Activated naive CD4-positive, alpha-beta T cell treated with anti-CD3 and anti-CD28 coated beads, Interleukin-2, amount 10 ng/mL, durations not matched to agents 7 days and 5 days (primary cell): ENCODE data around the gene UBE3B.

Experiments used
- CTCF ChIA-PET: fragments of 350-600 bp; sonication (Branson Sonifier 250); formaldehyde crosslinking; loops from one replicate; lab custom pipeline; 2021; ENCODE audit warnings: antibody characterized with exemption; lab: Charles Lee
- DNase-seq: peaks from one replicate; pipeline ENCODE4 v3.0.0-alpha.2; 2020
- H3K27ac Mint-ChIP-seq: one replicate; pipeline ENCODE4 v1.8.0; 2021; ENCODE audit warnings: mild to moderate bottlenecking, moderate library complexity, mixed read lengths
- H3K27me3 Mint-ChIP-seq: one replicate; pipeline ENCODE4 v1.8.0; 2021; ENCODE audit warnings: mild to moderate bottlenecking, mixed read lengths
- H3K36me3 Mint-ChIP-seq: one replicate; pipeline ENCODE4 v1.8.0; 2021; ENCODE audit warnings: mixed read lengths
- H3K4me1 Mint-ChIP-seq: one replicate; pipeline ENCODE4 v1.8.0; 2021; ENCODE audit warnings: mixed read lengths
- H3K4me3 Mint-ChIP-seq: one replicate; pipeline ENCODE4 v1.8.0; 2021; ENCODE audit warnings: mild to moderate bottlenecking, moderate library complexity, mixed read lengths
- H3K9me3 Mint-ChIP-seq: one replicate; pipeline ENCODE4 v1.8.0; 2021; ENCODE audit warnings: mixed read lengths

UBE3B gene

DNA sequence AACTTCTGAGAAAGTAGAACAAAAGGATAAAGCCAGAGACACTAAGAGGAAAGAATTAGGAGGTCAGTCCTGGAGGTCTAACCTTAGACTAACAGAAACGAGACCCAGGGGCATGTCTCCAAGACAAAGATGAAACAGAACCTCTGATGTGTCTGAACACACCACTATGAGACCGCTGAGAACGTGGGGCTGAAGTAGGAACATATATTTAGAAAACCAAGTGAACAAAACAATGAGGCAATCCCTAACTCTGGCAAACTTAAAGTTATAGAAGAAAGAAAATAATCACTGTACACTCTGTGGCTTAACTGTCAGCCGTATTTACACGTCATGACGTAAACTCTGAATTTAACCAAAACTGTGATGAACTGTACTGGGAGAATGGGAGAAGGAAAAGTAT, 18.2 kb upstream of the UBE3B start:
- no peak for DNase-seq
- CTCF ChIA-PET: no interaction called here
- no peaks in the 10 kb centered on the region for H3K9me3 Mint-ChIP-seq

DNA sequence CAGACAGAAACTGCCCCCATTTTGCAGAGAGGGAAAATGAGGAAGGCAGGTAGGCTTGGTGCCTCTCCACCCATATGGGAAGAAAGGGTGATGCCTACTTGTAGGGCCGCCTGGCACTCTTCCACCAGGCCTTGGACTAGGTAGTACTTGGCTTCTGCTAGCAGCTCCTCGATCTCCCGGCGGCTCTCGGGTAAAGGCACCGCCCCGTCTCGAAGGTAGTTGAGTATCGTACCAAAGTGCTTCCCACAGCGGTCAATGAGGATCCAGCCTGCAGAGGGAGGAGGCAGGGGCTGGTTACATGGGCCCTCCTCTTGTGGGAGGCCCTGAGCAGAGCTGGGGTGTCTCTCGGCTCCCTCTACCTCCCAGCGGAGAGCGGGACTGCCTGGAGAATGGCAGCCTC, 16.9 kb upstream of the UBE3B start:
- H3K4me1 Mint-ChIP-seq: peaks cover 43% of the 10 kb centered on the region
- peaks cover 24% of the 10 kb centered on the region for H3K36me3 Mint-ChIP-seq
- no peak overlapping the region for H3K27ac Mint-ChIP-seq
- no peak for DNase-seq
- no peaks in the 10 kb centered on the region for H3K27me3 Mint-ChIP-seq
- no peaks in the 10 kb centered on the region for H3K9me3 Mint-ChIP-seq
- CTCF ChIA-PET: interaction anchor here (0.8 kb wide), 1 partner anchor 32 kb away, joined by 3 read pairs; no protein-coding TSS in a partner anchor
- no peak overlapping the region for H3K4me3 Mint-ChIP-seq

More for the DNA sequence above, 18.2 kb upstream of the UBE3B start:
- H3K36me3 Mint-ChIP-seq: peaks cover 26% of the 10 kb centered on the region
- H3K4me3 Mint-ChIP-seq: no peak overlapping the region
- peaks cover 43% of the 10 kb centered on the region for H3K4me1 Mint-ChIP-seq
- H3K27me3 Mint-ChIP-seq: no peaks in the 10 kb centered on the region
- H3K27ac Mint-ChIP-seq: no peak overlapping the region

DNA sequence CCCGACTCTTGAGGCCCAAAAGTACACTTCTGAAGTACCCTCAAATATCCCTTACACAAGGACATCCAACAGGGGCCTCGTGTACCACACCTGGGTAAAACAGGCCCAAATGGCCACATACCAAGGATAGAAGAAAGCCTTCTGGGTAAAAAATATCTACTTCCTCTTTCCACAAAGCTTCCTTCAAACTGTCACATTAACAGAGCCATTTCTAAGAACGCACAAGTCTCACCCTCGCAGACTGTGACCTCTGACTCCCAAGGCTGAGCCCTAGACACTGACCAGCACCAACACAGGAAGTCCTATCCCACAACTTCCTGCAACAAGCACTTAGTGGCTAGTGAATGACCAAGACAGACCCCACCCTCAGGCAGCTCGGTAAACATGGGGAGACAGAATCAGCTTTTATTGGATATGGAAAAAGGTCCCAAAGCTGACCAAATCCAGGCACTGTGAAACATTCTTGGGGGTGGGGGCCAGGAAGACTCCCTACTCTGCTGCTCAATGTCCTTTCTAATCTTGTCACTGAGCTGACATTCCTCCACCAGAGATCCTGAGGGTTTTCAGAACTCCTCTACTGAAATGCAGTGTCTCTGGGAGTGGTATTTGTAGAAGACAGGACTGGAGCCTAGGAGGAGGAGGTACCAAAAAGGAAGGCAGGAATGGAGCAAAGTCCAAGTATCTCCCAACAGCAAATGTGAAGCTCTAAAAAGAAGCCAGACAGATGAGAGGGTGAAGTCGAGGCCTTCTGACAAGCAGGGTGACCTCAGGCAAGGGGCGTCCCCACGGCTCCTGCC, 16.2 kb upstream of the UBE3B start:
- no peak for DNase-seq
- H3K4me1 Mint-ChIP-seq: peaks cover 43% of the 10 kb centered on the region
- peaks cover 22% of the 10 kb centered on the region for H3K36me3 Mint-ChIP-seq
- H3K9me3 Mint-ChIP-seq: no peaks in the 10 kb centered on the region
- no peak overlapping the region for H3K4me3 Mint-ChIP-seq
- CTCF ChIA-PET: interaction anchor here (0.8 to 1.9 kb wide), 3 partner anchors 28 to 33 kb away, joined by 3 to 10 read pairs (median 8); no protein-coding TSS in a partner anchor
- peak overlapping the region; percentile 44 for H3K27ac Mint-ChIP-seq
- no peaks in the 10 kb centered on the region for H3K27me3 Mint-ChIP-seq

DNA sequence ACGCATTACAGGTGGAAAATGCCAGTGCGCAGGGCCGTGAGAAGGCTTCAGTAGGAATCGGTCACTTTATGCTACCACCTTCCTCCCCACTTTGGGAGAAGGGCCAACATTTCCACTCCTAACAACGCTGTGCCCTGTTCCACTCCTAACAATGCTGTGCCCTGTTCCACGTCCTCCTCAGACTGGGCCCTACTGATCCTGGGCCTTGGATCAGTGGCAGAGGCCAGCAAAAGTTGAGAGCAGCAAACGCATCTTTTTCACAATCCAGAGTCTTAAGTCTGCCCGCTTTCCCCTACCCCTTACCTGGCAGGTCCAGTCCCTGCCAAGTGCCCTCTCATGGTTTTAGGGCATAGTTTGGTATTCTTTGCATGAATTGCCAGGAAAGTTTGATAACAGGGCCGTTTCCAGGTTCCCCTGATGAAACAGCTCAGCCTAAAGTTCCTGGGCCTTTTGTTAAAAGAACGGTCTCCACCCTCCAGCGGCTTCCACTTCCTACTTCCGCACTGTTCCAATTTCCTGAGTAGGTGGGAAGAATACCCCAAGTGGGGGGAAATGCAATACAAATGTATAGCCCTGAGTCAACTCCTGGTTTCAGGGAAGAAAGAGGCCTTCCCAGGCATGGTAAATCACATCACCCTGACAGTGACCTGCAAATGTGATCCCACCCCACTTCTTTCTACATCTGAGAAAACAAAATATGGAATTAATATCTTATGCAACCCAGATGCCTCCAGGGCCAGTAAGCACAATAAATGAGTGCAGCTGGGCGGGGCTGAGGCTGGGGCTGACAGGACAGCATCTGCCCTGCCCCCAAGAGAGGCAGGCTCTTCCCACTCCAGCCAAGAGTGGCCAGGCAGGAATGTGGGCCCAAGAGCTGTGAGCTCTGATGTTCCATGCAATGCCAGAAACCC, 15.3 kb upstream of the UBE3B start:
- CTCF ChIA-PET: interaction anchor here (1.0 to 1.9 kb wide), 4 partner anchors 9 to 34 kb away, joined by 4 to 14 read pairs (median 9); no protein-coding TSS in a partner anchor
- Mint-ChIP-seq H3K36me3 (peaks cover 16% of the 10 kb centered on the region), H3K27ac (no peak overlapping the region), H3K9me3 (no peaks in the 10 kb centered on the region), H3K4me1 (peaks cover 43% of the 10 kb centered on the region), H3K4me3 (no peak overlapping the region), H3K27me3 (no peaks in the 10 kb centered on the region)
- DNase-seq: no peak

DNA sequence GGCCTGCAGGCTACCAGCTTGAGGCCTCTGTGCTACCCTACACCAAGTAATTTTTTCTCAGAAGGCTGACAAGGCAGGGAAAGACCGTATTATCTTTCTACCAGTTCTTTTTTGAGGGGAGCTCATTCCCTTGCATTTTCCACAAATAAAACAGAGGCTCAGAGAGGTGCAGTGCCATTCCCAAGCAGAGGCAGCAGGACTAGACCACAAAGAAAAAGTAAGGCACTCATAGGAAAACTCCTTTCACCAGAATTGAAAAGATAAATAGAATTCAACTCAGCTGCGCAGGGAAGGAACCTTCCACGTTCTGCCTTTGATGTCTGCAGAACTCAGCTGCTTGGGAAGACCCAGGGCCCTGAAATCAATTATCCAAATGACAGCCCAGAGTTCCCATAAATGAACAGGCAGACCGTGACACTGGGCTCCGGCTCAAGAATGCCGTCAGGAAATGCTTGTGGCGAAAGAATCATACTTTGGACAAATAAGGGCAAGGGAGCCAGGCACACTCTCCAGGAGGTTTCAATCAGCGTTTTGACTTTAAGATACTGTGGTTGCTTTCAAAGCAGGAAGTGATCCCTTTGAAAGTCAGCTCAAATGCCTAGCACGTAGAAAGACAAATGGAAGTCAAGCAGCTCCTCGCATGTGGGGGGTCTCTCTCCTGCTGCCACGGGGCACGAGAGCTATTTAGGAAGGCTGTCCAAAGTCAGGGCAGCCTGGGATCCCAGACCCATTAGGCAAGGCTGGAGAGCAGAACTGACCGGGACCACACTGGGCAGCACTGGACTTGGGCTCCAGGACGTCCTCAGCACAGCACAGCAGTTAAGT, 14.4 kb upstream of the UBE3B start:
- peak; percentile 29 for DNase-seq
- Mint-ChIP-seq H3K9me3 (no peaks in the 10 kb centered on the region), H3K4me3 (peak overlapping the region; percentile 24), H3K36me3 (peaks cover 12% of the 10 kb centered on the region), H3K27me3 (no peaks in the 10 kb centered on the region), H3K4me1 (peaks cover 43% of the 10 kb centered on the region), H3K27ac (peak overlapping the region; percentile 83)
- CTCF ChIA-PET: interaction anchor here (1.0 to 1.9 kb wide), 3 partner anchors 10 to 35 kb away, joined by 4 to 14 read pairs (median 10); no protein-coding TSS in a partner anchor

DNA sequence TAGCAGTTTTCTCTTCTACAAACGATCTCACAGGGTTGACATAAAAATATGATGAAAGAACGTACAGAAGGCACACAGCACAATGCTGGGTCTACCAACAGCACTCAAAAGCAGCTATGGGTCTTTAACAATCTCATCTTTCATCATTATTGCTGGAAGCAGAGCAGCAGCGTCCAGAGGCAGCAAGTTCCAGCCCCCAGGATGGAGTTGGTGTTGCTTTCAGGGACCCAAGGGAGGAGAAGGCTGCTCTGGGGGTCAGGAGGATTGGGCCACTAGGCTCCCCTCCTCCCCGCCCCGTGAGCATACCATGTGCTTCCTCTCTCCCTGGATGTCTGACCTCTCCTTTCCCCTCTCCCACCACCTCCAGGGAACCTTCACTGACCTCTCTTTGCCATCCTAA, 13.7 kb upstream of the UBE3B start:
- H3K27ac Mint-ChIP-seq: peak overlapping the region; percentile 83
- H3K4me3 Mint-ChIP-seq: no peak overlapping the region
- DNase-seq: no peak
- peaks cover 42% of the 10 kb centered on the region for H3K4me1 Mint-ChIP-seq
- H3K9me3 Mint-ChIP-seq: no peaks in the 10 kb centered on the region
- peaks cover 16% of the 10 kb centered on the region for H3K36me3 Mint-ChIP-seq
- H3K27me3 Mint-ChIP-seq: no peaks in the 10 kb centered on the region
- CTCF ChIA-PET: interaction anchor here (1.8 kb wide), 1 partner anchor 31 kb away, joined by 14 read pairs; no protein-coding TSS in a partner anchor

DNA sequence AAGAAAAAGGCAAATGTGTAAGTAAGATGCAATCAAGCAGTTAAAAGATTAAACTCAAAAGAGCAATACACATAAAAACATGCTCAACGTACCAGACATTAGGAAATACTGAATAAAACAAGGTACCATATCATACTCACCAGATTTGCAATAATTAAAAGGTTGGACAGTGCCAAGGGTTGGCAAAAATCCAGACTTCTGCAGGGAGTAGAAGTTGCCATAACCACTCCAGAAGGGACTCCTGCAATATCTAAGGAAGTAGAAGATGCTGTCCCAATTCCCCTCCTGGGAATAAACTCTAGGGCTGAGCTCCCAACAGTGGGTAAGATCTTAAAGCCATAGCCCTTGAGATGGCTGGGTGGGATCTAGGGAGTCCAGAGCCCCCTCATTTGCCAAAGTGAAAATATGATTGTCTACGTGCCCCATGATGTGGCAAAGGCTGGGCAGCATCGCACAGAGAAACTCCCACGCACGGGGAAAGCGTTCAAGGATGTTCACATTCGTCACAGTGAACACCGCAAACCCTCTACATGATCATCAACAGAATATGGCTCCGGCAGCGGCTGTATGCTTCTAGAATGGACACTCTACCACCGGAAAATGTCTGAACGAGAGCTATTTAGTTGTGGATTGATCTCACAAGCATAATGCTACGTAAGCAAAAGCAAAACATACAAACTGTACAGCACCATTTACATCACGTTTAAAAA, 12.6 kb upstream of the UBE3B start:
- no peak overlapping the region for H3K27ac Mint-ChIP-seq
- H3K4me3 Mint-ChIP-seq: no peak overlapping the region
- H3K9me3 Mint-ChIP-seq: no peaks in the 10 kb centered on the region
- H3K36me3 Mint-ChIP-seq: peaks cover 18% of the 10 kb centered on the region
- CTCF ChIA-PET: no interaction called here
- no peaks in the 10 kb centered on the region for H3K27me3 Mint-ChIP-seq
- peaks cover 39% of the 10 kb centered on the region for H3K4me1 Mint-ChIP-seq
- no peak for DNase-seq

DNA sequence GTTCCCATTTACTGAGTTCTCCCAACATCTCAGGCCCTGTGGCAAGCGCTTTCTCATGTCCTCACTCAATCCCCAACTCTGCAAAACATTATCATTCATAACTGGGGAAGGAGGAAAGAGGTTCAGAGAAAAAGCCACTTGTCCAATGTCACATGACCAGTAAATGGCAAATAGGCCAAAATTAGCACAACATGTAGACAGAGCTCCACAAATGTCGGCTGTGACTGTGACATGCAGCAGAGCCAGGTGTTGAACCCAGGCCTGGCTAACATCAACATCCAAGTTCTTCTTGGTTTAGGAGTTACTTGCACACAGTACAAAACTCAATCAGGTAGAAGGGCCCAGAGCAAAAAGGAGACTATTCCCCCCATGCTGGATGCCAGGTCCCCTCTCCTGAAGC, 11.1 kb upstream of the UBE3B start:
- Mint-ChIP-seq H3K4me3 (no peak overlapping the region), H3K4me1 (peaks cover 39% of the 10 kb centered on the region), H3K9me3 (no peaks in the 10 kb centered on the region), H3K27me3 (no peaks in the 10 kb centered on the region), H3K36me3 (peaks cover 18% of the 10 kb centered on the region), H3K27ac (peak overlapping the region; percentile 46)
- no peak for DNase-seq
- CTCF ChIA-PET: interaction anchor here (2.1 kb wide), 1 partner anchor 33 kb away, joined by 6 read pairs; no protein-coding TSS in a partner anchor

DNA sequence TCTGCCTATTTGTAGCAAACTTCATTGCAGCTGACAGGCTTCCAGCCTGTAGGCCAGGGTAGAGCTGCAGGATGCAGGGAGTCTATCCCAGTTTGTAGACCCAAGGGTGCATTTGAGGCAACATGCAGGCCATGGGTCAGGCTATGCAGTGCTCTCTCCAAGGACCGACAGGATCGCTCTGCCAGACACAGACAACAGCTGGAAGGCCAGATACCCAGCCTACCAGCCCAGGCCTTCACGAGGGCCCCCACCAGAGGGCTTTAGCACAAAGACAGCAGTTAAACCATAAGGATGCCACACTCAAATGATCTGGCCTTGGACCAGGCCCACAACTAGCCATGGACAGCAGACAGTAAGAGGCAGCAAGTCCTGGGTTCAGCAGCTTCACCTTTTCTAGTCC, 10.6 kb upstream of the UBE3B start:
- CTCF ChIA-PET: interaction anchor here (2.1 kb wide), 1 partner anchor 34 kb away, joined by 6 read pairs; no protein-coding TSS in a partner anchor
- H3K4me3 Mint-ChIP-seq: no peak overlapping the region
- no peak for DNase-seq
- H3K27ac Mint-ChIP-seq: no peak overlapping the region
- peaks cover 18% of the 10 kb centered on the region for H3K36me3 Mint-ChIP-seq
- no peaks in the 10 kb centered on the region for H3K9me3 Mint-ChIP-seq
- no peaks in the 10 kb centered on the region for H3K27me3 Mint-ChIP-seq
- peaks cover 35% of the 10 kb centered on the region for H3K4me1 Mint-ChIP-seq

DNA sequence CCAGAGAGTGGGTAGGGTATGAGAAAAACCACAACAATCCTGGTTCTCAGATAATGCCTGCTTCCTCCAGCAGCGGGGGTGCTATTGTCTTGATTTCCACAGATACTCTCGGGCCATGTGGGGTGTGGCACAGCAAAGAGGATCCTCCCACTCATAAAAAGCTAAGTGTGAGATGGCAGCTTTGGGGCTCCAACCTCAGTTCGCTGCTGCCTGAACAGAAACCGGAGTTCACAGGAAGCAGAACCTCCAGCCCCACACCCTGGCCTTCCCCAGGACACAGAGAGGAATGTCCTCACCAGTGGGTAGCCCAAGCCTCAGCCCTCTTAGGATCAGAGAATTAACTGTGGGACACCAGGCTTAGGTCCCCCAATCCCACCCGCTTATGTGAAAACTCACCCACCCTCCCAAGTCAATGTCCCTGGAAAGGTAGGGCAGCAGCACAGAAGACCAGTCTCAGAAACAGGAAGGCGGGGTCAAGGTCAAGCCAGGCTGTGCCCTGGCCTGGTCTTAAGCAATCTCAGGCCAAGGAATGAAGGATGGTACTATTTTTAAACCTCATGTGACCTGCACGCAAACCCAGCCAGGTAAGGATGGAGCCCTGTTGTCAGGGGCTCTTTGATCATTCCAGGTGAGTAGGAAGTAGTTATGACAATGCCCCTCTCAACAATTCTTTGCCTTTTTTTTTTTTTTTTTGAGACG, 9.3 kb upstream of the UBE3B start:
- Mint-ChIP-seq H3K4me1 (peaks cover 22% of the 10 kb centered on the region), H3K27ac (no peak overlapping the region), H3K27me3 (no peaks in the 10 kb centered on the region), H3K36me3 (peaks cover 17% of the 10 kb centered on the region), H3K4me3 (no peak overlapping the region), H3K9me3 (no peaks in the 10 kb centered on the region)
- CTCF ChIA-PET: interaction anchor here (1.3 to 2.1 kb wide), 2 partner anchors 10 to 35 kb away, joined by 4 to 6 read pairs; partner anchors contain the start of gene UBE3B
- no peak for DNase-seq

DNA sequence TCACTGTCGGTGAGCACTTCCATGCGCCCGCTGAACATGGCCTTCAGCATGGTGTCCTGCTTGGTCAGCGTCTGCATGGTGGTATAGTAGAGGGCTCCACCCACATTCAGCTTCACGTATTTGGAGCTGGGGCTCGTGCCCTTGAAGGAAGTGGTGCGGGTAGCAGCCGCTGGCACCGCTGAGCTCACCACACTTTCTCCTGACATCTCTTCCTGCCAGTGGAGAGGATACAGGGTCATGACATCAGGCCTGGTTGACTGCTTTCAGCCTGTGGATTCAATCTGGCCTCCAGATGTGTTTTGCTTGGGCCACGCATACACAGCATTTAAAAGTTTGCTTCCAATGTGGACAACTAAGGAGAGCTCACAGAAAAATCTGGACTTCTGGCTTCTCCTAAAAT, 7.9 kb upstream of the UBE3B start:
- Mint-ChIP-seq H3K4me3 (no peak overlapping the region), H3K27ac (no peak overlapping the region), H3K27me3 (no peaks in the 10 kb centered on the region), H3K9me3 (no peaks in the 10 kb centered on the region), H3K4me1 (peaks cover 13% of the 10 kb centered on the region), H3K36me3 (peaks cover 13% of the 10 kb centered on the region)
- CTCF ChIA-PET: interaction anchor here (1.3 to 1.8 kb wide), 2 partner anchors 9 to 37 kb away, joined by 4 to 7 read pairs; partner anchors contain the start of gene UBE3B
- DNase-seq: no peak

DNA sequence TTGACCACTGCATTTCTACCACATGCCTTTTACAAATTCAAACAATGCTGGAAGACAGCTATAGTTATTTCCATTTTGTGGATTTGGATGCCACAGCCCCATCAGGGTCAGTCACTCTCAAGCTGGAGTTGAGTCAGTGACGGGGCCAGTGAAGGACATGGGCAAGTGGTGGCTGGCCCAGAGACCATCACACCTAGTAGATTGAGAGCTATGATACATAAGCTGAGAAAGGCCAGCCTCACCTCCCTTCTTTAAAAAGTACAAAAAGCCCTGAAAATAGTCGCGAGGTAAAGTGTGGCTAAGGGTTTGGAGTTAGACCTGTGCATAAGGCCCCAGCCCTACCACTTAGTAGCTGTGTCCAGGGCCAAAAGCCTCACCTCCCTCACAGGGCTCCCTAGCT, 4.4 kb upstream of the UBE3B start:
- CTCF ChIA-PET: interaction anchor here (0.9 to 1.9 kb wide), 5 partner anchors 20 to 45 kb away, joined by 3 to 6 read pairs (median 3); no protein-coding TSS in a partner anchor
- H3K9me3 Mint-ChIP-seq: no peaks in the 10 kb centered on the region
- H3K27ac Mint-ChIP-seq: no peak overlapping the region
- H3K36me3 Mint-ChIP-seq: peaks cover 16% of the 10 kb centered on the region
- peaks cover 35% of the 10 kb centered on the region for H3K4me1 Mint-ChIP-seq
- no peak overlapping the region for H3K4me3 Mint-ChIP-seq
- no peaks in the 10 kb centered on the region for H3K27me3 Mint-ChIP-seq
- no peak for DNase-seq
